GM10266 (cell line): ENCODE measurements around the gene MTCL1.

Experiments used
- DNase-seq: peaks from one replicate; pipeline ENCODE4 v3.0.0; 2012; ENCODE audit errors: extremely low spot score
- TF ChIP-seq, protein P1 (sequence below): IDR thresholded peaks from 2 replicates; pipeline ENCODE4 v1.5.1; 2012; ENCODE audit warnings: mild to moderate bottlenecking, low read depth; ENCODE audit not compliant: control insufficient read depth, insufficient read depth; ENCODE audit errors: missing control alignments

MTCL1 gene

DNA sequence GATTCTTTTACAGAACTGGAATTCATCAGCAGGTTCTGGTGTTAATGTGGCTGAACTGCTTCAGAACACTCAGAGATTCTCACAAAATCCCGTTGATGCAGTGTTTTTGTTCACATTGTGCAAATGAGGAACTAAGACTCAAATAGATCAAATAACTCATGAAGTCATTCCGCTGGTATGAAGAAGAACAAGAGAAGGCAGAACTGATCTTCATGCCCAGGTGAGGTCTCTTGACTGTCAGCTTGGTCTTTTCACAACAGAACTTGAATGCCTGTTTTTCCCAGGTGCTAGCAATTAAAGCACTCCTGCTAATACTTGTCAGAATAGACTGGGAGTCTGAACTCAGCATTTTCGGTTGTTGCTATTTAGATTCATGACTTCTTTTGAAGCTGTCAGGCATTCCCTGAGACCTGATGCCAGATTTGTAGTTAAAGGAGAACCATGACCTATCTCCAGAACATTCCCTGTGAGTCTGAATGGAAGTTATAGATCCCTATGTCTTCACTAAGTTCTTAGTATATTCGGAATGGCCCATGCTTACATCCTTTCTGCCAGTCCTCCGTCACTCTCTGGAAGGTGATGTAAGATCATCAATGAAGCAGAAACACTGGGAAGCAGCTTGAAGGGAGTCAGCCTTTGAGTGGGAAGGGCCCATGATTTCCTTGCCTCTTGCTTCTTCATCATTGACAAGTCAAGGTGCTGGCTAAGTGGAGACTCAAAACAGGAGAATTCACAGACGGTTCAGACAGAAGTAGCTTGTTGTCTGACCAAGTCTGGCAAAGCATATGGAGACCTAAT lies 155.7 kb downstream of the MTCL1 start:
- no peak for DNase-seq
- TF ChIP-seq, protein P1, sequence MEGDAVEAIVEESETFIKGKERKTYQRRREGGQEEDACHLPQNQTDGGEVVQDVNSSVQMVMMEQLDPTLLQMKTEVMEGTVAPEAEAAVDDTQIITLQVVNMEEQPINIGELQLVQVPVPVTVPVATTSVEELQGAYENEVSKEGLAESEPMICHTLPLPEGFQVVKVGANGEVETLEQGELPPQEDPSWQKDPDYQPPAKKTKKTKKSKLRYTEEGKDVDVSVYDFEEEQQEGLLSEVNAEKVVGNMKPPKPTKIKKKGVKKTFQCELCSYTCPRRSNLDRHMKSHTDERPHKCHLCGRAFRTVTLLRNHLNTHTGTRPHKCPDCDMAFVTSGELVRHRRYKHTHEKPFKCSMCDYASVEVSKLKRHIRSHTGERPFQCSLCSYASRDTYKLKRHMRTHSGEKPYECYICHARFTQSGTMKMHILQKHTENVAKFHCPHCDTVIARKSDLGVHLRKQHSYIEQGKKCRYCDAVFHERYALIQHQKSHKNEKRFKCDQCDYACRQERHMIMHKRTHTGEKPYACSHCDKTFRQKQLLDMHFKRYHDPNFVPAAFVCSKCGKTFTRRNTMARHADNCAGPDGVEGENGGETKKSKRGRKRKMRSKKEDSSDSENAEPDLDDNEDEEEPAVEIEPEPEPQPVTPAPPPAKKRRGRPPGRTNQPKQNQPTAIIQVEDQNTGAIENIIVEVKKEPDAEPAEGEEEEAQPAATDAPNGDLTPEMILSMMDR = no peak

DNA sequence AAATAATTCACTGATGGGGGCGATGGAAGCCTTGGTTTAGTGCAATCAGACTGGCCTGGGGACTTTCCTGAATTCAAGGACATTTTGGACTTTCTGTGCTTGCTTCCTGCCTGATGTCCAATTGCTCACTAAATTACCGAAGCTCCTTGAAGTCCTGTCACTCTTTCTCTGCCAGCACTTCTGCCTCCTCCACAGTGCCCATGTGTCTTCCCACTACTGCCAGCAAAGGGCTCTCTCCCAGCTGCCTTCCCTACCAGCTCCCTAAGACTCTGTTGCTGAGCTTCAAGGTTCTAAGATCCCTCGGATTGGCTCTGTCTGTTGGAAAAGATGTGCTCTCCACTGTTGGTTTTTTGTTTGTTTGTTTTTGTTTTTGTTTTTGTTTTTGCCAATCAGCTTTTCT lies 158.1 kb downstream of the MTCL1 start:
- no peak for DNase-seq
- TF ChIP-seq, protein P1 = no peak

DNA sequence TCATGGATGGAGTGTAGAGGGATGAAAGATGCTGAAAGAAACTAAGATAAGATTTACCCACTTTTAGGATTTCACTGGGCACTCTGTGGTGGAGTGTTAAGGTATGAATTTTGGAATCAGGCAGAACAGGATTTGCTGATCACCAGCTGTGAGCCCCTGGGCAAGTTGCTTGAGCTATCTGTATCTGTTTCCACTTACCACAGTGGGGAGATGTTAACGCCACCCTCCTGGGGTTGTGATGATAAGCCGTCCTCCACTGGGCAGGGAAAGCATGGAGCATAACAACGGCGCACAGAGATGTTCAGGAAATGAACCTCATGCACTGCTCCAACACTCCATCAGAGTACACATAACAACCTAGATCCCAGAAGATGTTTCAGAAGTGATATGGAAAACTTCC lies 160.6 kb downstream of the MTCL1 start:
- TF ChIP-seq, protein P1 = no peak
- DNase-seq = no peak

DNA sequence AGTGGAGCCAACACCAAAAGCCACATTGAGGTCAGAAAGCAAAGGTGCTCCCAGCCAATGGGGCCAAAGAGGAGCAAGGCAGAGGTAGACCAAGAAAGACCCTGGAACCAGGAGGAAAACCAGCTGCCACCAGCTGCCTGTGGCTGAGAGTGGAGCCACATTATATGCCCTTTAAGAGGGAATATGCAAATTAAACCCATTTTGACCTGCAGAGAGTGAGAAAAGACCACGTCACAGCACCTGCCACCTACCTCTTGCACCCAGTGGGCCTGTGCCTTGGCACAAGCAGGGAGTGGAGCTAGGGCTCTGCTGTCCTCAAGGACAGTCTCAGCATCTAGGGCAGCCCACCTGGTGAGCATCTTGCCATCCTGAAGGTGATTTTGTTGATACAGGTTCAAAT lies 161.3 kb downstream of the MTCL1 start:
- TF ChIP-seq, protein P1 = no peak
- no peak for DNase-seq

DNA sequence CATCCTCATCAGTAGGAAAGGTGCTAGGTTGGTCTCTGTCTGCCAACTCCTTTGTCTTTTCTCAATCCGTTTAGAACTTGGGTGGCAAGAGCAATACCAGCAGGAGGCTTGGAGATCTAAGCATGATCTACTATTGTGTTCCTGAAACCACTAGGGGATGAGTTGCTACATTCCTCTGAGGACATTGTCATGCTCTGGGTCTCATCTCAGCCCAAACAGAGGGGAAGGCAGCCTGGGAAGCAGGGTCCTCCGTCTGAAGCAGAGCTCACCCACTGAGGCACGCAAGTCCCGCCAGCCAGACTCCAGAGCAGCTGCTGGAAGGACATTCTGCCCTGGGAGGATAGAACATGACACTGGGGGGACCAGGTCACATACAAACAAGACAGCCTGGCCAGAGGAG lies 162.9 kb downstream of the MTCL1 start:
- DNase-seq = no peak
- TF ChIP-seq, protein P1 = no peak

DNA sequence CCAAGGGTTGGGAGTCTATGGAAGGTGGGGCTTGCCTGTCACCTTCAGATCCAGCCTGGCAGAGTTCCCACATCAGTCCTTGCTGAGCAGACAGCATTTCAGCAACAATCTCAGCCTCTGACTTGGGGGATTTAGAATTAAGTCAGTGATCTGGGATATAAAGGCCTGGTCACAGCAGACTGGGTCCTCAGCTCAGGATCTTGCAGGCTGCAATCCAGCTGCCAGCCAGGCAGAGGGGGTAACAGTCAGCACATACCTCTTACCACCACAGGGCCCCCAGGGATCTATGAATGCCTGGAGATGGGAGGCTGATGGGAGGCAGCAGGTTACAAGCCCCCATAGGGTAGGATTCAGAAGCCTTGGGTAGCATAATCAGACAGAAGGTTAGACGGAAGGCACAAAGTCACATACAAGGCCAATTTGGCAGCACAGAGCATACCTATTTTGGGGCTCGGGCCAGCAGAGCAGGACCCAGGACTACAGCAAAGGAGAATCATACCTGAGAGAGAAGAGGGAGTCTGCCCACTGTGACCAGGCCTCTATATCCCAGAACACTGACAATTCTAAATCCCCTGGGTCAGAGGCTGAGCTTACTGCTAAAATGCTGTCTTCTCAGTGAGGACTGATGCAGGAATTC lies 163.5 kb downstream of the MTCL1 start:
- no peak for DNase-seq
- TF ChIP-seq, protein P1 = no peak

DNA sequence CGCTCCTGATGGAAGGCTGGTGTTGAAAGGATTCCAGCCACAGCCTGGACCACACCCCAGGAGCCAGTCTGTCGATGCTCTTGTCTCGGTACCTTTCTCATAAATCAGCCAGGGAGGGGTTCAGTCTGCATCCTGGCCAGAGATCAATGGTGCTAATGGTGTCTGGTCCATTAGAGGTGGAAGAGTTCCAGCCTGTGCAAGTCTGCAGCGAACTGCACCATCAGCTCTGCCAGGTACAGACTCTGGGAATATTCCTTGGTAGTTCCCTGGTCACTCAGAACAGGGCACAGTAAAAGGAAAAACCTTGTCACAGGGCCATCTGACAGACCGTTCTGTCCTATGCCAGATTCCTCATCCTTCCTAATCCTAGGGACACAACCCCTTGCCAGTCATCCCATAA lies 164.3 kb downstream of the MTCL1 start:
- TF ChIP-seq, protein P1 = no peak
- no peak for DNase-seq
